Measurements from ENCODE around the gene OPTC. TPM values are rescaled to one million over a fixed set of nuclear protein-coding genes. Genes with fewer than 3 reads are reported as not detected.
A peak's percentile ranks its signal among the peaks of the same experiment; 100 is the strongest.

Gene OPTC
- total RNA-seq, 1 donor from 2014 or later = not detected

- DNase-seq (ENCODE audit: low read depth) = no peak
These were observed 3.3 kb upstream of the OPTC start for GRCh38 chr1:203490607-203491006.

GRCh38 chr1:203491664-203492063 is 2.3 kb upstream of the OPTC start:
- DNase-seq (ENCODE audit: low read depth) = no peak

GRCh38 chr1:203492082-203492747 is 1.7 kb upstream of the OPTC start:
- DNase-seq (ENCODE audit: low read depth) = no peak

- no peak for DNase-seq (ENCODE audit: low read depth)
These were observed 1.2 kb upstream of the OPTC start for GRCh38 chr1:203492748-203493130.

GRCh38 chr1:203495845-203496244 is 1.9 kb downstream of the OPTC start:
- no peak for DNase-seq (ENCODE audit: low read depth)

- DNase-seq (ENCODE audit: low read depth) = no peak
These were observed 3.4 kb downstream of the OPTC start for GRCh38 chr1:203497269-203497777.

- no peak for DNase-seq (ENCODE audit: low read depth)
These were observed 5.8 kb downstream of the OPTC start for GRCh38 chr1:203499643-203500278.

- DNase-seq (ENCODE audit: low read depth) = no peak
These were observed 6.3 kb downstream of the OPTC start for GRCh38 chr1:203500279-203500678.

GRCh38 chr1:203503836-203504235 is 9.9 kb downstream of the OPTC start:
- no peak for DNase-seq (ENCODE audit: low read depth)

GRCh38 chr1:203504400-203505250 is 10.7 kb downstream of the OPTC start:
- DNase-seq (ENCODE audit: low read depth) = peak; percentile 90

GRCh38 chr1:203505526-203506204 is 11.7 kb downstream of the OPTC start:
- DNase-seq (ENCODE audit: low read depth) = no peak

GRCh38 chr1:203506858-203507626 is 13.1 kb downstream of the OPTC start:
- peak; percentile 84 for DNase-seq (ENCODE audit: low read depth)

- DNase-seq (ENCODE audit: low read depth) = no peak
These were observed 13.8 kb downstream of the OPTC start for GRCh38 chr1:203507759-203508158.

- DNase-seq (ENCODE audit: low read depth) = no peak
These were observed 14.6 kb downstream of the OPTC start for GRCh38 chr1:203508463-203509073.

- no peak for DNase-seq (ENCODE audit: low read depth)
These were observed 15.2 kb downstream of the OPTC start for GRCh38 chr1:203509135-203509534.

- no peak for DNase-seq (ENCODE audit: low read depth)
These were observed 17.6 kb downstream of the OPTC start for GRCh38 chr1:203511513-203511912.

- no peak for DNase-seq (ENCODE audit: low read depth)
These were observed 18.0 kb downstream of the OPTC start for GRCh38 chr1:203511930-203512329.

- DNase-seq (ENCODE audit: low read depth) = no peak
These were observed 18.5 kb downstream of the OPTC start for GRCh38 chr1:203512517-203512847.

- peak; percentile 95 for DNase-seq (ENCODE audit: low read depth)
These were observed 19.1 kb downstream of the OPTC start for GRCh38 chr1:203512848-203513584.

GRCh38 chr1:203513585-203514031 is 19.7 kb downstream of the OPTC start:
- DNase-seq (ENCODE audit: low read depth) = no peak

Data from myocyte (in vitro differentiated cells).